ENCODE measurements around the gene PIGM. TPM values are rescaled to one million over a fixed set of nuclear protein-coding genes. Genes with fewer than 3 reads are reported as not detected.

PIGM gene
- total RNA-seq, 1 donor: 6.5 TPM

- DNase-seq (ENCODE audit: low read depth in 2 of 3, low spot score in 2 of 3): no peak
Observed at GRCh38 chr1:159990005-159990404, 41.8 kb downstream of the PIGM start.

GRCh38 chr1:159989581-159989980 lies 42.2 kb downstream of the PIGM start:
- no peak for DNase-seq (ENCODE audit: low read depth in 2 of 3, low spot score in 2 of 3)

- no peak for DNase-seq (ENCODE audit: low read depth in 2 of 3, low spot score in 2 of 3)
Observed at GRCh38 chr1:159988006-159988405, 43.8 kb downstream of the PIGM start.

- DNase-seq (ENCODE audit: low read depth in 2 of 3, low spot score in 2 of 3): no peak
Observed at GRCh38 chr1:159987186-159987585, 44.6 kb downstream of the PIGM start.

GRCh38 chr1:159986531-159986930 lies 45.3 kb downstream of the PIGM start:
- no peak for DNase-seq (ENCODE audit: low read depth in 2 of 3, low spot score in 2 of 3)

- no peak for DNase-seq (ENCODE audit: low read depth in 2 of 3, low spot score in 2 of 3)
Observed at GRCh38 chr1:159986093-159986492, 45.7 kb downstream of the PIGM start.

- DNase-seq (ENCODE audit: low read depth in 2 of 3, low spot score in 2 of 3): no peak
Observed at GRCh38 chr1:159985473-159985872, 46.3 kb downstream of the PIGM start.

GRCh38 chr1:159983681-159984080 lies 48.1 kb downstream of the PIGM start:
- no peak for DNase-seq (ENCODE audit: low read depth in 2 of 3, low spot score in 2 of 3)

GRCh38 chr1:159982280-159982679 lies 49.5 kb downstream of the PIGM start:
- DNase-seq (ENCODE audit: low read depth in 2 of 3, low spot score in 2 of 3): no peak

- no peak for DNase-seq (ENCODE audit: low read depth in 2 of 3, low spot score in 2 of 3)
Observed at GRCh38 chr1:159981351-159982055, 50.3 kb downstream of the PIGM start.

GRCh38 chr1:159980786-159981185 lies 51.0 kb downstream of the PIGM start:
- no peak for DNase-seq (ENCODE audit: low read depth in 2 of 3, low spot score in 2 of 3)

GRCh38 chr1:159980076-159980475 lies 51.7 kb downstream of the PIGM start:
- DNase-seq (ENCODE audit: low read depth in 2 of 3, low spot score in 2 of 3): no peak

GRCh38 chr1:159979257-159979656 lies 52.5 kb downstream of the PIGM start:
- DNase-seq (ENCODE audit: low read depth in 2 of 3, low spot score in 2 of 3): no peak

GRCh38 chr1:159978107-159978398 lies 53.7 kb downstream of the PIGM start:
- no peak for DNase-seq (ENCODE audit: low read depth in 2 of 3, low spot score in 2 of 3)

- DNase-seq (ENCODE audit: low read depth in 2 of 3, low spot score in 2 of 3): no peak
Observed at GRCh38 chr1:159977364-159978106, 54.3 kb downstream of the PIGM start.

Other genes with a start within 250 kb of the PIGM start
- under 0.01 TPM for gene FCRL6, start 229.6 kb downstream of the PIGM start, total RNA-seq
- 0.27 TPM for gene SLAMF8, start 205.1 kb downstream of the PIGM start, total RNA-seq
- gene VSIG8, start 169.3 kb downstream of the PIGM start, total RNA-seq: not detected
- gene CFAP45, start 131.8 kb downstream of the PIGM start, total RNA-seq: 0.81 TPM
- gene TAGLN2, start 106.5 kb downstream of the PIGM start, total RNA-seq: 935 TPM
- gene IGSF9, start 86.4 kb downstream of the PIGM start, total RNA-seq: 0.54 TPM
- gene SLAMF9, start 77.8 kb downstream of the PIGM start, total RNA-seq: under 0.01 TPM
- under 0.01 TPM for gene KCNJ10, start 38.2 kb upstream of the PIGM start, total RNA-seq
- not detected for gene KCNJ9, start 49.5 kb upstream of the PIGM start, total RNA-seq
- gene IGSF8, start 66.6 kb upstream of the PIGM start, total RNA-seq: 52.0 TPM
- not detected for gene ATP1A2, start 83.8 kb upstream of the PIGM start, total RNA-seq
- under 0.01 TPM for gene ATP1A4, start 119.6 kb upstream of the PIGM start, total RNA-seq
- not detected for gene CASQ1, start 158.6 kb upstream of the PIGM start, total RNA-seq
- 23.7 TPM for gene PEA15, start 173.4 kb upstream of the PIGM start, total RNA-seq
- gene DCAF8, start 230.6 kb upstream of the PIGM start, total RNA-seq: 98.8 TPM

Data from hematopoietic multipotent progenitor cell (in vitro differentiated cells).